HCT116 (cell line): ENCODE results near the gene SUSD2. TPM values are rescaled to one million over a fixed set of nuclear protein-coding genes. Genes with fewer than 3 reads are reported as not detected.
A peak's percentile ranks its signal among the peaks of the same experiment; 100 is the strongest.
"Not testable (repeated sequence)": the region's sequence is repeated elsewhere in the genome, so short reads cannot be mapped to it uniquely, and the experiment has no call there.

Experiments used
- ATAC-seq: fragments of 200-7000 bp; cut with Tn5 transposase; 2 replicates; pipeline ENCODE4 v1.9.1; 2020; ENCODE audit warnings: mild to moderate bottlenecking, moderate library complexity
- BruUV-seq: library from RNA; stranded (reverse); fragments of 400-500 nt; replicated peaks from 2 replicates; lab custom pipeline; 2021; lab: Mats Ljungman, UMichigan
- CTCF ChIA-PET: fragments of 300-600 bp; sonication (Branson Sonifier 250); formaldehyde crosslinking; loops from one replicate; lab custom pipeline; 2021; ENCODE audit warnings: antibody characterized with exemption; lab: Charles Lee
- POLR2A ChIA-PET: fragments of 300-600, 350-600 bp; sonication (Branson Sonifier 250); formaldehyde crosslinking; loops from one replicate; lab custom pipeline; 2021; ENCODE audit warnings: antibody characterized with exemption; lab: Charles Lee
- RAD21 ChIA-PET, 2 experiments: fragments of 300-600 bp; sonication (Branson Sonifier 250); formaldehyde crosslinking; loops; one replicate each; lab custom pipeline; 2023; ENCODE audit warnings: low total read pairs in 2 of 2; ENCODE audit not compliant: uncharacterized antibody in 2 of 2, unreplicated experiment in 2 of 2, low non-redundant PET in 1 of 2; lab: Charles Lee
- DNase-seq: peaks from one replicate; pipeline ENCODE4 v3.0.0-alpha.2; 2010; ENCODE audit warnings: low read depth, low spot score
- H2AFZ ChIP-seq: fragments of 200-600 bp; shearing (Covaris generic), sonication (generic); 2 replicates; pipeline ENCODE4 v1.6.1; 2017; ENCODE audit warnings: low read depth, mixed run types, mixed read lengths, antibody characterized with exemption, low read length; ENCODE audit not compliant: poor library complexity, severe bottlenecking
- H3K27ac ChIP-seq: 2 replicates; pipeline ENCODE4 v1.5.1; 2012; ENCODE audit warnings: low read depth, low read length
- H3K27me3 ChIP-seq: fragments of 200-600 bp; sonication (generic); 2 replicates; pipeline ENCODE4 v1.6.1; 2016; ENCODE audit warnings: mixed run types, low read length, mixed read lengths; ENCODE audit not compliant: insufficient read depth
- H3K36me3 ChIP-seq, 2 experiments: fragments of 200-500 bp in 1 of 2; fragments of 200-600 bp in 1 of 2; sonication (Bioruptor generic) in 1 of 2; sonication (generic) in 1 of 2; 2 replicates each; pipeline versions ENCODE4 v1.5.1 to v1.6.1; 2014 to 2016; ENCODE audit warnings: low read length in 2 of 2, inconsistent platforms in 1 of 2, mixed read lengths in 1 of 2, mixed run types in 1 of 2; ENCODE audit not compliant: insufficient read depth in 2 of 2, control insufficient read depth in 1 of 2
- H3K4me1 ChIP-seq, 2 experiments: fragments of 200-600 bp in 1 of 2; sonication (generic) in 1 of 2; 2 replicates each; pipeline versions ENCODE4 v1.5.1 to v1.6.1; 2012 to 2017; ENCODE audit warnings: low read length in 2 of 2, inconsistent platforms in 1 of 2, mild to moderate bottlenecking in 1 of 2, mixed read lengths in 1 of 2, mixed run types in 1 of 2, moderate library complexity in 1 of 2; ENCODE audit not compliant: insufficient read depth in 2 of 2, control insufficient read depth in 1 of 2
- H3K4me2 ChIP-seq: fragments of 200-600 bp; sonication (generic); 2 replicates; pipeline ENCODE4 v1.6.1; 2017; ENCODE audit warnings: mixed run types, low read length, mixed read lengths
- H3K4me3 ChIP-seq, 2 experiments: fragments of 200-600 bp in 1 of 2; sonication (generic) in 1 of 2; replicated peaks in 1 of 2; 2 replicates each; pipeline ENCODE4 v1.5.1; 2011 to 2016; ENCODE audit warnings: low read length in 2 of 2, control low read depth in 1 of 2, low read depth in 1 of 2, mild to moderate bottlenecking in 1 of 2, mixed read lengths in 1 of 2, mixed run types in 1 of 2
- H3K79me2 ChIP-seq: fragments of 200-600 bp; sonication (generic); 2 replicates; pipeline ENCODE4 v1.6.1; 2017; ENCODE audit warnings: mild to moderate bottlenecking, mixed run types, low read length, moderate library complexity, mixed read lengths; ENCODE audit not compliant: insufficient read depth
- H3K9ac ChIP-seq: fragments of 200-600 bp; sonication (generic); 2 replicates; pipeline ENCODE4 v1.6.1; 2016; ENCODE audit warnings: low read length, mixed read lengths
- H3K9me2 ChIP-seq: fragments of 200-600 bp; sonication (generic), shearing (Covaris generic); 2 replicates; pipeline ENCODE4 v1.6.1; 2017; ENCODE audit warnings: mixed run types, mild to moderate bottlenecking, moderate library complexity; ENCODE audit not compliant: insufficient read depth
- H3K9me3 ChIP-seq, 2 experiments: fragments of 200-500 bp in 1 of 2; fragments of 200-600 bp in 1 of 2; sonication (Bioruptor generic) in 1 of 2; sonication (generic) in 1 of 2; 2 replicates each; pipeline ENCODE4 v1.6.1; 2014 to 2017; ENCODE audit warnings: low read length in 2 of 2, mixed read lengths in 2 of 2, inconsistent platforms in 1 of 2, low read depth in 1 of 2, mild to moderate bottlenecking in 1 of 2, mixed run types in 1 of 2, moderate library complexity in 1 of 2; ENCODE audit not compliant: control insufficient read depth in 1 of 2, insufficient read depth in 1 of 2
- H4K20me1 ChIP-seq: fragments of 200-600 bp; sonication (generic), shearing (Covaris generic); 2 replicates; pipeline ENCODE4 v1.6.1; 2017; ENCODE audit warnings: mixed run types, mild to moderate bottlenecking, moderate library complexity; ENCODE audit not compliant: insufficient read depth
- MAX ChIP-seq: IDR thresholded peaks from 2 replicates; pipeline ENCODE4 v1.6.1; 2012
- intact Hi-C: fragments of 100-400 bp; cut with micrococcal nuclease; formaldehyde crosslinking; loops from 2 replicates; pipeline ENCODE4 v1.10.0; 2022
- total RNA-seq: library from RNA; stranded (reverse); gene quantifications from one replicate; pipeline ENCODE4 v1.2.1, GENCODE V29; 2021; ENCODE audit not compliant: unreplicated experiment

Gene SUSD2
- total RNA-seq, 1 experiment from 2014 or later: 6.6 TPM

- Histone ChIP-seq H2AFZ (no peak overlapping the region), H3K27ac (no peak overlapping the region), H3K9me3 (no peaks in the 10 kb centered on the region), H3K4me3 (no peak overlapping the region), H4K20me1 (no peaks in the 10 kb centered on the region), H3K9me2 (no peaks in the 10 kb centered on the region), H3K79me2 (no peaks in the 10 kb centered on the region), H3K9ac (no peak overlapping the region), H3K4me2 (no peak overlapping the region)
- BruUV-seq: no TSS peak
- RAD21 ChIA-PET: no interaction called here
- CTCF ChIA-PET: no interaction called here
- no peak for ATAC-seq
- TF ChIP-seq MAX: no peak
- TF ChIP-seq, all 23 proteins: peak for 0
- POLR2A ChIA-PET: no interaction called here
- Histone ChIP-seq H3K4me1 (peaks cover 11 to 15% of the 10 kb centered on the region in 2 experiments; a peak in 3 of 4 replicates), H3K36me3 (no peaks in the 10 kb centered on the region), H3K27me3 (no peaks in the 10 kb centered on the region)
- intact Hi-C loops: no loop called here
- DNase-seq: no peak
Observed at GRCh38 chr22:24236656-24237055, 55.4 kb downstream of the SUSD2 start.

GRCh38 chr22:24238101-24238694 is 56.9 kb downstream of the SUSD2 start:
- H3K9ac ChIP-seq, H3K36me3 ChIP-seq, intact Hi-C loops, BruUV-seq, H3K27ac ChIP-seq, H3K27me3 ChIP-seq, POLR2A ChIA-PET, H4K20me1 ChIP-seq, DNase-seq, CTCF ChIA-PET, H3K4me3 ChIP-seq, H3K9me3 ChIP-seq, H3K79me2 ChIP-seq, H3K9me2 ChIP-seq, H2AFZ ChIP-seq: not testable (repeated sequence)
- Histone ChIP-seq H3K4me1 (peaks cover 23 to 24% of the 10 kb centered on the region in 2 experiments), H3K4me2 (peak overlapping the region; percentile 60)
- peak; percentile 68 for ATAC-seq
- RAD21 ChIA-PET: interaction anchor here in 1 of 2 experiments (0.7 kb wide), 1 partner anchor 422 kb away, joined by 5 read pairs; no protein-coding TSS in a partner anchor

Other genes with a start within 250 kb of the SUSD2 start
- gene GSTT2B, start 220.3 kb upstream of the SUSD2 start, total RNA-seq: 14.3 TPM
- gene DDTL, start 214.6 kb upstream of the SUSD2 start, total RNA-seq: 3.4 TPM
- gene DDT, start 207.0 kb upstream of the SUSD2 start, total RNA-seq: 217 TPM
- 5.1 TPM for gene GSTT2, start 201.4 kb upstream of the SUSD2 start, total RNA-seq
- not detected for gene GSTT4, start 176.0 kb upstream of the SUSD2 start, total RNA-seq
- 63.2 TPM for gene CABIN1, start 170.2 kb upstream of the SUSD2 start, total RNA-seq
- 0.57 TPM for gene GGT5, start 63.6 kb downstream of the SUSD2 start, total RNA-seq
- gene SPECC1L, start 89.3 kb downstream of the SUSD2 start, total RNA-seq: 40.8 TPM
- gene ADORA2A, start 246.1 kb downstream of the SUSD2 start, total RNA-seq: 3.6 TPM